GM13977 (cell line): ENCODE measurements around the gene AHCYL2.
"Not testable (repeated sequence)": the region's sequence is repeated elsewhere in the genome, so short reads cannot be mapped to it uniquely, and the experiment has no call there.

ENCODE experiments used
- DNase-seq: peaks from one replicate; pipeline ENCODE4 v3.0.0; 2012; ENCODE audit warnings: low spot score
- in situ Hi-C: fragments of 300-500 bp; cut with MboI; formaldehyde crosslinking; loops from one replicate; pipeline ENCODE4 v1.12.0; 2022; ENCODE audit warnings: low sequenced_read_pairs, low pct_unique_long_range_greater_than_20kb, mixed read lengths, inconsistent platforms; ENCODE audit not compliant: unreplicated experiment
- TF ChIP-seq, protein P1 (sequence below): IDR thresholded peaks from 2 replicates; pipeline ENCODE4 v1.5.1; 2012; ENCODE audit warnings: mild to moderate bottlenecking, control low read depth; ENCODE audit not compliant: insufficient read depth; ENCODE audit errors: extremely low read depth, missing control alignments

The AHCYL2 gene

GRCh38 chr7:129244220-129244619 is 19.4 kb downstream of the AHCYL2 start:
- TF ChIP-seq, protein P1, sequence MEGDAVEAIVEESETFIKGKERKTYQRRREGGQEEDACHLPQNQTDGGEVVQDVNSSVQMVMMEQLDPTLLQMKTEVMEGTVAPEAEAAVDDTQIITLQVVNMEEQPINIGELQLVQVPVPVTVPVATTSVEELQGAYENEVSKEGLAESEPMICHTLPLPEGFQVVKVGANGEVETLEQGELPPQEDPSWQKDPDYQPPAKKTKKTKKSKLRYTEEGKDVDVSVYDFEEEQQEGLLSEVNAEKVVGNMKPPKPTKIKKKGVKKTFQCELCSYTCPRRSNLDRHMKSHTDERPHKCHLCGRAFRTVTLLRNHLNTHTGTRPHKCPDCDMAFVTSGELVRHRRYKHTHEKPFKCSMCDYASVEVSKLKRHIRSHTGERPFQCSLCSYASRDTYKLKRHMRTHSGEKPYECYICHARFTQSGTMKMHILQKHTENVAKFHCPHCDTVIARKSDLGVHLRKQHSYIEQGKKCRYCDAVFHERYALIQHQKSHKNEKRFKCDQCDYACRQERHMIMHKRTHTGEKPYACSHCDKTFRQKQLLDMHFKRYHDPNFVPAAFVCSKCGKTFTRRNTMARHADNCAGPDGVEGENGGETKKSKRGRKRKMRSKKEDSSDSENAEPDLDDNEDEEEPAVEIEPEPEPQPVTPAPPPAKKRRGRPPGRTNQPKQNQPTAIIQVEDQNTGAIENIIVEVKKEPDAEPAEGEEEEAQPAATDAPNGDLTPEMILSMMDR, result no peak
- in situ Hi-C loops, result no loop called here
- no peak for DNase-seq

GRCh38 chr7:129245533-129245932 is 20.7 kb downstream of the AHCYL2 start:
- TF ChIP-seq, protein P1, result no peak
- DNase-seq, result no peak
- in situ Hi-C loops, result no loop called here

DNA sequence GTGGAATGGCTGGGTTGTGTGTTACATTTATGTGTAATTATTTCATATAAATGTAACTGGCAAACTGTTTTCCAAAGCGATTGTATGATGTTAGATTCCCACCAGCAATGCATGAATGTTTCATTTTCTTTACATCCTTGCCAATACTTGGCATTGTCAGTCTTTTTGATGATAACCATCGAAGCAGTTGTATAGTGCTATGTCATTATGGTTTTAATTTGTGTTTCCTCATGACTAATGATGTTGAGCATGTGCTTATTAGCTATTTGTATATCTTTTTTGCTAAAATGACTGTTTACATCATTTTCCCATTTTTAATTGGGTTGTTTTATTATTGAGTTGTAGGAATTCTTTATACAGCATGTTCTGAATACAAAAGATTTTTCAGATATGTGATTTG is 22.3 kb downstream of the AHCYL2 start:
- TF ChIP-seq, protein P1, result no peak
- in situ Hi-C loops, result no loop called here
- DNase-seq, result no peak

- TF ChIP-seq, protein P1, result no peak
- in situ Hi-C loops, result no loop called here
- no peak for DNase-seq
These were observed 27.3 kb downstream of the AHCYL2 start for GRCh38 chr7:129252128-129252527.

GRCh38 chr7:129252603-129253002 is 27.8 kb downstream of the AHCYL2 start:
- DNase-seq, in situ Hi-C loops: not testable (repeated sequence)

DNA sequence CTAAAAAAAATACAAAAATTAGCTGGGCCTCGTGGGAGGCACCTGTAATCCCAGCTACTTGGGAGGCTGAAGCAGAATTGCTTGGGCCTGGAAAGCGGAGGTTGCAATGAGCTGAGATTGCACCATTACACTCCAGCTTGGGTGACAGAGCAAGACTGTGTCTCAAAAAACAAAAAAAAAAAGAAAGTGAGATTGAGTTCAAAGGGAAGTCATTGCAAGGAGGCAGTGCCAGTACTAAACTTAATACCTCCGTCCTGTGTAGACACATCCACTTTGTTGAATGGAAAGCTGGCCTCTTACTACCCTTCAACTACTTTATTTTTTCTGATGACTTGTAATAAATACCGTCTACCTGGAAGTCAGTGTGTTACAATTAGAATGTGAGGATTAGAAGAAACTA is 31.0 kb downstream of the AHCYL2 start:
- TF ChIP-seq, protein P1, result no peak
- no peak for DNase-seq
- in situ Hi-C loops, result no loop called here

DNA sequence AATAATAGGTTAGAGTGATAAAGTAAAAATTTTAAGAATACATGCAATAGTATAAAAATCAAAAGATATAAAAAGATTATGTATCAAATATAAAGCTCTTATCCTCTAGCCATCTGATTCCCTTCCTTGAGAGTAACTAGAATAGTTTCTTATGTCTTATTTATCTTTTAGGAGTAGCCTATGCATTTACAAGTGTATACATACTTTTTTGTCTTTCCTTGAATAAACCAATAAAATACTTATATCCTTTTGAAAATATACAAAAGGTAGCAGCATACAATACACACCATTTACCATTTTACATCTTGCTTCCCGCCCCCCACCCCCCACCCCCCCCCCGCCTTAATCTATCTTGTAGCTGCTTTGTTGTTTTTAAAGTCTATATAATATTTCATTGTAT is 31.4 kb downstream of the AHCYL2 start:
- TF ChIP-seq, protein P1, result no peak
- in situ Hi-C loops, result no loop called here
- no peak for DNase-seq

DNA sequence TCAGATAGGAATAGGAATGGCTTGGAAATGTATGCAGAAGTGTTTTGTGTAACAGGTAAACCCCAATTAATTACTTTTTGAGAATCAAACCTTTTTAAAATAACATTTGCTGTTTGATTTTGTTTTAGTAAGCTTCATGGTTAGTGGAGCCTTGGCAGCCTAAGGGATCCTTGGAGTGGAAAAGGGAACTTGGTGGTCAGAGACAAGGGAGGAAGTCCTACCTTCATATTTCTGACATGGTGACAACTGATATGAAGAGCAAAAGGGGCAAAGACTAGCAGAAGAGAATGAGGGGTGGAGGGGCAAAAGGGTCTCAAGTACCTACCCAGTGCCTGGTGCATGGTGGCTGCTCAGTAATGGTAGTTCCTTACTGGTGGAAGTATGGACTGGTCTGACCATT is 32.3 kb downstream of the AHCYL2 start:
- TF ChIP-seq, protein P1, result no peak
- in situ Hi-C loops, result no loop called here
- DNase-seq, result no peak
